NCI-H446 treated with DMSO at 0.1 percent for 48 hours (cell line): ENCODE results near the gene AGRN.
A peak's percentile ranks its signal among the peaks of the same experiment; 100 is the strongest.
"Not testable (repeated sequence)": the region's sequence is repeated elsewhere in the genome, so short reads cannot be mapped to it uniquely, and the experiment has no call there.

ENCODE experiments used
- DNase-seq: peaks from one replicate; lab custom pipeline; 2025; lab: John Stamatoyannopoulos, UW

The AGRN gene

GRCh38 chr1:1020000-1020404, at the start of gene AGRN:
TSS of gene AGRN (plus strand) at chr1:1020120. CDS start at chr1:1020173, 53 bp downstream.
- DNase-seq, result no peak

- no peak for DNase-seq
Measured at GRCh38 chr1:970242-970972, 49.5 kb upstream of the AGRN start.

- DNase-seq, result no peak
Measured at GRCh38 chr1:970973-971730, 48.8 kb upstream of the AGRN start.

- no peak for DNase-seq
Measured at GRCh38 chr1:971751-972506, 48.0 kb upstream of the AGRN start.

GRCh38 chr1:972726-973458, 47.0 kb upstream of the AGRN start:
- DNase-seq, result no peak

DNA sequence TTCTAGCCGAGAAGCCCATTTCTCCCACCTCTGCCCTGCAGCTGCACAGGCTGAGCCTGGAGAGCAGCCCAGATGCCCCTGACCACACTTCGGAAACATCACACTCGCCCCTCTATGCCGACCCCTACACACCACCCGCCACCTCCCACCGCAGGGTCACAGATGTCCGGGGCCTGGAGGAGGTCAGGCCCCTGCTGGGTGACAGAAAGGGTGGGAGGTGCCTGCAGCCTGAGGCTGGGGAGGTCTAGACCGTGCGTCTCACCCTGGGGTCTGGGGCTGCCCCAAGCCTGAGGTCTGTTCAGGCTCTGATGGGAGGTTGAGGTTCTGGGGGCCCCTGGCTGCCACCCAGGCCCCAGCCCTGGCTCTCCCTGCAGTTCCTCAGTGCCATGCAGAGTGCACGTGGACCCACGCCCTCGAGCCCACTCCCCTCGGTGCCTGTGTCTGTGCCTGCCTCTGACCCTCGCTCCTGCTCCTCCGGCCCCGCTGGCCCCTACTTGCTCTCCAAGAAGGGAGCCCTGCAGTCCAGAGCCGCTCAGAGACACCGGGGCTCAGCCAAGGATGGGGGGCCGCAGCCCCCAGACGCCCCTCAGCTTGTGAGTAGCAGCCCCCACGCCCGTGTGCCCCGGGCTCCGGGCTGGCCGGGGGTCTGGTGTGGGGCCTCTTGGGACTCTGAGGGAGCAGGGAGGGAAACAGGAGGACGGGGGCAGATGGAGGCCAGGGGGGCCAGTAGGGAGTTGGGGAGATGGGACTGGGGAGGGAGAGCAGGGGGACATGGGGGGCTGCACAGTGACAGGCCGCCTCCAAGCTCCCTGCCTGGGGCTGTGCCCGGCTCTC, 46.2 kb upstream of the AGRN start:
- DNase-seq, result no peak

- no peak for DNase-seq
Measured at GRCh38 chr1:974293-974640, 45.7 kb upstream of the AGRN start.

GRCh38 chr1:974687-975328, 45.1 kb upstream of the AGRN start:
- DNase-seq, result no peak

DNA sequence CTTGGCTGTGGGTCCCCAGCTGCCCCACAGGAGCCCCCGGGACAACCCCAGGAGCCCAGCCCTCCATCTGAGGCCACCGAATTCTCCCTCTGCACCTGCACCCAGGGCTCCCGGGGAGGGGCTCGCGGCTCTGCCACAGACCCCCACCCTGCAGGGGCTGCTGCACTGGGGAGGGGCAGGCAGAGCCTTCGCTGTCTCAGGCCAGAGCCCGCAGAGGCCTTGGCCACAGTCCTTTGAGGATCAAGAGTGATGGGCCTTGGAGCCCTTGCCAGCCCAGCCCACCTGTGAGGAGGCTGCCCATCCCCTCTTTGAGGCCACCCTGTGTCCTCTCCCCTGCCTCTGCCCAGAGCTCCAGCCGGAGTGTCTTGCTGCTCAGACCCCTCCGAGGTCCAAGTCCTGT, 44.6 kb upstream of the AGRN start:
- no peak for DNase-seq

- peak; percentile 41 for DNase-seq
Measured at GRCh38 chr1:975896-976683, 43.8 kb upstream of the AGRN start.

DNA sequence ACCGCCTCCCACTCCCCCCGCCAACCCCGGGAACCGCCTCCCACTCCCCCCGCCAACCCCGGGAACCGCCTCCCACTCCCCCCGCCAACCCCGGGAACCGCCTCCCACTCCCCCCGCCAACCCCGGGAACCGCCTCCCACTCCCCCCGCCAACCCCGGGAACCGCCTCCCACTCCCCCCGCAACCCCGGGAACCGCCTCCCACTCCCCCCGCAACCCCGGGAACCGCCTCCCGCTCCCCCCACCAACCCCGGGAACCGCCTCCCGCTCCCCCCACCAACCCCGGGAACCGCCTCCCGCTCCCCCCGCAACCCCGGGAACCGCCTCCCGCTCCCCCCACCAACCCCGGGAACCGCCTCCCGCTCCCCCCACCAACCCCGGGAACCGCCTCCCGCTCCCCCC, 43.1 kb upstream of the AGRN start:
- DNase-seq, result not testable (repeated sequence)

GRCh38 chr1:978069-978834, 41.7 kb upstream of the AGRN start:
- DNase-seq, result peak; percentile 23

DNA sequence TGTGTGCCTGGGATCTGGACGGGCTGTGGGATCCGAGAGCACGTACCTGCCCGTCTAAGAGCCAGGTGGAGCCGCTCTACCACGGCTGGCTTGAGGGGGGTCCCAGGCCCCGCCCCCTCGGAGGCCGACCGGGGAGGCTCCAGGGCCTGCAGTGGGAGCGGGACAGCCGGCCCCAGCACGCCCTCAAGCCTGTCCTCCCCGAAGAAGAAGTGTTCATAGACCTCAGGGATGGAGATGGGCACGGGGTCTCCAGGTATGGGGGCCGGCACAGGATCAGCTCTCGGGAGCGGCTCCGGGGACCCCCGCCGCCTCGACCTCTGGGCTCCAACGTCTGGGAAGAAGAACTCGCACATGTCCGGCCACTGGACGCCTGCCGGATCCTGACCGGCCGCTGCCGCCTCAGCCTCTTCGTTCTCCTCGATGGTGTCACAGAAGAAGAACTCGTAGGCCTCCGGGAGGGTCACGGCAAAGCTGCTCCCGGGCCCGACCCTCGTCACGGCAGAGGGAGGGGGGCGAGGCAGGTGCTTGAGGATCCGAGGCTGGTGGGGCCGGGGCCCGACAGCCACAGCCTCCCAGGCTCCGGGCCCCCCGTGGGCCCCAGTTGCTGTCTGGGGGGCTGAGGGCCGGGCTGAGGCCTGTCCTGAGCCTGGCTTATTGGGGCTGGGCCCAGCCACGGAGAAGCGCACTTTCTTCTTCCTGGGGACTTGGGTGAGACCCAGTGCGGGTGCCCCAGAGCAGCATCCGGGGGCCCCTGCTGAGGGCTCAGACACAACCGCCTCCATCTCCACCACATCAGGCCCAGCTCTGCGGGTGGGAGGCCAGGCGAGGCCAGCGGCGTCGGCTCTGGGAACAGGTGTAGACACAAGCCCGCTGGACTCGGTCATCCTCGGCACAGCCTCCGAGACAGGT, 40.8 kb upstream of the AGRN start:
- no peak for DNase-seq

DNA sequence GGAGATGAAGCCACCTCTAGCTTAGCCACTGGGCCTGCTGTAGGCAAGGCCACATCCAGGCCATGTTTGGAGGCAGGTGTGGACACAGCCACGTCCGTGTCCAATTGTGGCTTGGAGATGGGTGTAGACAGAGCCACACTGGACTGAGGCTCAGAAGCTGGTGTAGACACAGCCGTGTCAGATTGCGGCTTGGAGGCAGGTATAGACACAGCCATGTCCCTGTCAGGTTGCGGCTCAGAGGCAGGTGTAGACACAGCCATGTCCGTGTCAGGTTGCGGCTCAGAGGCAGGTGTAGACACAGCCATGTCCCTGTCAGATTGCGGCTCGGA, 40.2 kb upstream of the AGRN start:
- no peak for DNase-seq

- DNase-seq, result no peak
Measured at GRCh38 chr1:980137-980571, 39.8 kb upstream of the AGRN start.

- DNase-seq, result no peak
Measured at GRCh38 chr1:980602-981395, 39.1 kb upstream of the AGRN start.

GRCh38 chr1:981491-981954, 38.4 kb upstream of the AGRN start:
- DNase-seq, result no peak
